Measurements from ENCODE around the gene ASAP3.

ASAP3 gene

GRCh38 chr1:23424293-23425192 is 59.4 kb downstream of the ASAP3 start, which contains the start of gene TCEA3:
Gene TCEA3 (minus strand): TSS chr1:23424748. CDS start chr1:23424633, 115 bp downstream.
- no peak within 1 kb of the TSS for H2AFZ ChIP-seq (ENCODE audit: low read depth, low read length, severe bottlenecking)
- no peak within 1 kb of the TSS for H3K9ac ChIP-seq (ENCODE audit: low read length)

GRCh38 chr1:23423415-23424292 is 60.3 kb downstream of the ASAP3 start:
- H3K9me3 ChIP-seq (ENCODE audit: insufficient read depth, low read length): no peaks in the 10 kb centered on the region
- no peaks in the 10 kb centered on the region for H4K20me1 ChIP-seq (ENCODE audit: low read depth, low read length)
- no peak overlapping the region for H3K4me2 ChIP-seq (ENCODE audit: low read depth, low read length, poor library complexity, severe bottlenecking)
- H3F3A ChIP-seq (ENCODE audit: insufficient read depth): no peaks in the 10 kb centered on the region
- H3K27ac ChIP-seq (ENCODE audit: low read depth, low read length): no peak overlapping the region
- H3K27me3 ChIP-seq (ENCODE audit: low read length): no peaks in the 10 kb centered on the region
- no peak overlapping the region for H3K4me3 ChIP-seq (ENCODE audit: insufficient read depth, low read length, poor library complexity, severe bottlenecking)
- no peaks in the 10 kb centered on the region for H3K9me2 ChIP-seq (replicated peaks; ENCODE audit: insufficient read depth, low read length)
- H3K36me3 ChIP-seq (ENCODE audit: low read length): no peaks in the 10 kb centered on the region
- H3K9ac ChIP-seq (ENCODE audit: low read length): no peak overlapping the region
- no peak overlapping the region for H2AFZ ChIP-seq (ENCODE audit: low read depth, low read length, severe bottlenecking)
- TF ChIP-seq CTCF (IDR thresholded peaks at IDR 0.05; ENCODE audit: insufficient read depth, low read length, poor library complexity, severe bottlenecking) (no peak), EZH2phosphoT487 (conservative IDR thresholded peaks at IDR 0.05; ENCODE audit: low read length) (no peak)
- H3K79me2 ChIP-seq (ENCODE audit: insufficient read depth, low read length): no peaks in the 10 kb centered on the region

More at GRCh38 chr1:23424293-23425192, 59.4 kb downstream of the ASAP3 start, which contains the start of gene TCEA3:
- H4K20me1 ChIP-seq (ENCODE audit: low read depth, low read length): no peaks in the 10 kb centered on the region
- no peaks in the 10 kb centered on the region for H3K9me3 ChIP-seq (ENCODE audit: insufficient read depth, low read length)
- no peak within 1 kb of the TSS for H3K27ac ChIP-seq (ENCODE audit: low read depth, low read length)
- no peak within 1 kb of the TSS for H3K4me2 ChIP-seq (ENCODE audit: low read depth, low read length, poor library complexity, severe bottlenecking)
- no peak for TF ChIP-seq CTCF (IDR thresholded peaks at IDR 0.05; ENCODE audit: insufficient read depth, low read length, poor library complexity, severe bottlenecking)
- TF ChIP-seq EZH2phosphoT487 (conservative IDR thresholded peaks at IDR 0.05; ENCODE audit: low read length): no peak
- H3K79me2 ChIP-seq (ENCODE audit: insufficient read depth, low read length): no peaks in the 10 kb centered on the region
- H3F3A ChIP-seq (ENCODE audit: insufficient read depth): no peaks in the 10 kb centered on the region
- no peaks in the 10 kb centered on the region for H3K27me3 ChIP-seq (ENCODE audit: low read length)
- H3K4me3 ChIP-seq (ENCODE audit: insufficient read depth, low read length, poor library complexity, severe bottlenecking): no peak within 1 kb of the TSS
- H3K36me3 ChIP-seq (ENCODE audit: low read length): no peaks in the 10 kb centered on the region
- H3K9me2 ChIP-seq (replicated peaks; ENCODE audit: insufficient read depth, low read length): no peaks in the 10 kb centered on the region

- Histone ChIP-seq H3K27ac (ENCODE audit: low read depth, low read length) (no peak overlapping the region), H3K4me3 (ENCODE audit: insufficient read depth, low read length, poor library complexity, severe bottlenecking) (no peak overlapping the region), H3F3A (ENCODE audit: insufficient read depth) (no peaks in the 10 kb centered on the region), H3K9me2 (replicated peaks; ENCODE audit: insufficient read depth, low read length) (no peaks in the 10 kb centered on the region), H3K27me3 (ENCODE audit: low read length) (no peaks in the 10 kb centered on the region), H3K9ac (ENCODE audit: low read length) (no peak overlapping the region), H2AFZ (ENCODE audit: low read depth, low read length, severe bottlenecking) (no peak overlapping the region), H3K79me2 (ENCODE audit: insufficient read depth, low read length) (no peaks in the 10 kb centered on the region), H3K4me2 (ENCODE audit: low read depth, low read length, poor library complexity, severe bottlenecking) (no peak overlapping the region), H4K20me1 (ENCODE audit: low read depth, low read length) (no peaks in the 10 kb centered on the region), H3K9me3 (ENCODE audit: insufficient read depth, low read length) (no peaks in the 10 kb centered on the region), H3K36me3 (ENCODE audit: low read length) (no peaks in the 10 kb centered on the region)
- TF ChIP-seq CTCF (IDR thresholded peaks at IDR 0.05; ENCODE audit: insufficient read depth, low read length, poor library complexity, severe bottlenecking) (no peak), EZH2phosphoT487 (conservative IDR thresholded peaks at IDR 0.05; ENCODE audit: low read length) (no peak)
Measured at GRCh38 chr1:23422941-23423340, 61.0 kb downstream of the ASAP3 start.

All from SU-DHL-6 (cell line).